ENCODE measurements around the gene GTF2I. TPM values are rescaled to one million over a fixed set of nuclear protein-coding genes. Genes with fewer than 3 reads are reported as not detected.
"Not testable (repeated sequence)": the region's sequence is repeated elsewhere in the genome, so short reads cannot be mapped to it uniquely, and the experiment has no call there.

The GTF2I gene
- total and polyA plus RNA-seq, 4 donors: 196 to 361 (median 271) TPM

- Histone ChIP-seq H3K36me3 (ENCODE audit: control insufficient read depth, insufficient read depth, low read length) (peaks cover 13% of the 10 kb centered on the region), H3K27ac (ENCODE audit: low read depth, low read length) (peak overlapping the region; percentile 98), H3K9me3 (ENCODE audit: control insufficient read depth, insufficient read depth, low read length) (no peaks in the 10 kb centered on the region), H3K4me3 (ENCODE audit: low read depth, low read length) (peak overlapping the region; percentile 83), H3K4me1 (ENCODE audit: control insufficient read depth, insufficient read depth, low read length) (peaks cover 32% of the 10 kb centered on the region), H3K27me3 (ENCODE audit: control insufficient read depth, insufficient read depth, low read length) (no peaks in the 10 kb centered on the region)
- peak in 2 of 6 donors; percentile 17 to 67 for DNase-seq (ENCODE audit: low read depth in 4 of 6, low spot score in 6 of 6)
- WGBS (ENCODE audit: insufficient coverage): 39% methylated on average over 13 of the region's 21 CpGs
Observed at GRCh38 chr7:74655768-74656440, 1.6 kb upstream of the GTF2I start.

GRCh38 chr7:74656441-74656836, 1.1 kb upstream of the GTF2I start:
- peak overlapping the region; percentile 83 for H3K4me3 ChIP-seq (ENCODE audit: low read depth, low read length)
- H3K36me3 ChIP-seq (ENCODE audit: control insufficient read depth, insufficient read depth, low read length): peaks cover 17% of the 10 kb centered on the region
- peak overlapping the region; percentile 98 for H3K27ac ChIP-seq (ENCODE audit: low read depth, low read length)
- H3K9me3 ChIP-seq (ENCODE audit: control insufficient read depth, insufficient read depth, low read length): no peaks in the 10 kb centered on the region
- no peaks in the 10 kb centered on the region for H3K27me3 ChIP-seq (ENCODE audit: control insufficient read depth, insufficient read depth, low read length)
- H3K4me1 ChIP-seq (ENCODE audit: control insufficient read depth, insufficient read depth, low read length): peaks cover 38% of the 10 kb centered on the region
- DNase-seq (ENCODE audit: low read depth in 4 of 6, low spot score in 6 of 6): peak in 5 of 6 donors; percentile 40 to 89 (median 56)
- WGBS (ENCODE audit: insufficient coverage): 0% methylated on average over 3 of the region's 23 CpGs

- no peaks in the 10 kb centered on the region for H3K9me3 ChIP-seq (ENCODE audit: control insufficient read depth, insufficient read depth, low read length)
- peaks cover 42% of the 10 kb centered on the region for H3K4me1 ChIP-seq (ENCODE audit: control insufficient read depth, insufficient read depth, low read length)
- peak; percentile 86 to 100 (median 98) for DNase-seq (ENCODE audit: low read depth in 4 of 6, low spot score in 6 of 6)
- no peaks in the 10 kb centered on the region for H3K27me3 ChIP-seq (ENCODE audit: control insufficient read depth, insufficient read depth, low read length)
- H3K27ac ChIP-seq (ENCODE audit: low read depth, low read length): peak overlapping the region; percentile 98
- H3K36me3 ChIP-seq (ENCODE audit: control insufficient read depth, insufficient read depth, low read length): peaks cover 17% of the 10 kb centered on the region
- peak overlapping the region; percentile 83 for H3K4me3 ChIP-seq (ENCODE audit: low read depth, low read length)
- under 1% methylated on average over 49 of the region's 60 CpGs for WGBS (ENCODE audit: insufficient coverage)
Observed at GRCh38 chr7:74656837-74657691, 454 bp upstream of the GTF2I start.

GRCh38 chr7:74658178-74659004, 873 bp downstream of the GTF2I start:
- H3K4me3 ChIP-seq (ENCODE audit: low read depth, low read length): peak overlapping the region; percentile 83
- H3K9me3 ChIP-seq (ENCODE audit: control insufficient read depth, insufficient read depth, low read length): no peaks in the 10 kb centered on the region
- WGBS (ENCODE audit: insufficient coverage): under 1% methylated on average over 88 of the region's 108 CpGs
- peaks cover 17% of the 10 kb centered on the region for H3K36me3 ChIP-seq (ENCODE audit: control insufficient read depth, insufficient read depth, low read length)
- H3K27ac ChIP-seq (ENCODE audit: low read depth, low read length): peak overlapping the region; percentile 98
- peaks cover 50% of the 10 kb centered on the region for H3K4me1 ChIP-seq (ENCODE audit: control insufficient read depth, insufficient read depth, low read length)
- no peaks in the 10 kb centered on the region for H3K27me3 ChIP-seq (ENCODE audit: control insufficient read depth, insufficient read depth, low read length)
- peak; percentile 63 to 98 (median 88) for DNase-seq (ENCODE audit: low read depth in 4 of 6, low spot score in 6 of 6)

GRCh38 chr7:74660202-74660601, 2.7 kb downstream of the GTF2I start:
- H3K9me3 ChIP-seq (ENCODE audit: control insufficient read depth, insufficient read depth, low read length); H3K27ac ChIP-seq (ENCODE audit: low read depth, low read length); DNase-seq (ENCODE audit: low read depth in 4 of 6, low spot score in 6 of 6); H3K27me3 ChIP-seq (ENCODE audit: control insufficient read depth, insufficient read depth, low read length); H3K4me3 ChIP-seq (ENCODE audit: low read depth, low read length): not testable (repeated sequence)
- Histone ChIP-seq H3K36me3 (ENCODE audit: control insufficient read depth, insufficient read depth, low read length) (peaks cover 22% of the 10 kb centered on the region), H3K4me1 (ENCODE audit: control insufficient read depth, insufficient read depth, low read length) (peaks cover 54% of the 10 kb centered on the region)
- 19% methylated on average over 3 of the region's 18 CpGs for WGBS (ENCODE audit: insufficient coverage)

- Histone ChIP-seq H3K36me3 (ENCODE audit: control insufficient read depth, insufficient read depth, low read length) (peaks cover 31% of the 10 kb centered on the region), H3K4me1 (ENCODE audit: control insufficient read depth, insufficient read depth, low read length) (peaks cover 46% of the 10 kb centered on the region)
- peak in 1 of 6 donors; percentile 39 for DNase-seq (ENCODE audit: low read depth in 4 of 6, low spot score in 6 of 6)
- not testable (repeated sequence) for H3K4me3 ChIP-seq (ENCODE audit: low read depth, low read length); H3K27ac ChIP-seq (ENCODE audit: low read depth, low read length); H3K9me3 ChIP-seq (ENCODE audit: control insufficient read depth, insufficient read depth, low read length); H3K27me3 ChIP-seq (ENCODE audit: control insufficient read depth, insufficient read depth, low read length)
- WGBS (ENCODE audit: insufficient coverage): 80% methylated on average over 7 of the region's 21 CpGs
Observed at GRCh38 chr7:74661836-74662794, 4.6 kb downstream of the GTF2I start.

- Histone ChIP-seq H3K36me3 (ENCODE audit: control insufficient read depth, insufficient read depth, low read length) (peaks cover 23% of the 10 kb centered on the region), H3K9me3 (ENCODE audit: control insufficient read depth, insufficient read depth, low read length) (no peaks in the 10 kb centered on the region), H3K4me3 (ENCODE audit: low read depth, low read length) (no peak overlapping the region), H3K27ac (ENCODE audit: low read depth, low read length) (no peak overlapping the region), H3K4me1 (ENCODE audit: control insufficient read depth, insufficient read depth, low read length) (peaks cover 27% of the 10 kb centered on the region), H3K27me3 (ENCODE audit: control insufficient read depth, insufficient read depth, low read length) (no peaks in the 10 kb centered on the region)
- 94% methylated on average over 6 of the region's 12 CpGs for WGBS (ENCODE audit: insufficient coverage)
- DNase-seq (ENCODE audit: low read depth in 4 of 6, low spot score in 6 of 6): no peak
Observed at GRCh38 chr7:74665296-74665938, 7.9 kb downstream of the GTF2I start.

GRCh38 chr7:74667013-74667412, 9.5 kb downstream of the GTF2I start:
- not testable (repeated sequence) for H3K4me3 ChIP-seq (ENCODE audit: low read depth, low read length); H3K27me3 ChIP-seq (ENCODE audit: control insufficient read depth, insufficient read depth, low read length); DNase-seq (ENCODE audit: low read depth in 4 of 6, low spot score in 6 of 6); H3K27ac ChIP-seq (ENCODE audit: low read depth, low read length); H3K9me3 ChIP-seq (ENCODE audit: control insufficient read depth, insufficient read depth, low read length)
- Histone ChIP-seq H3K4me1 (ENCODE audit: control insufficient read depth, insufficient read depth, low read length) (peaks cover 13% of the 10 kb centered on the region), H3K36me3 (ENCODE audit: control insufficient read depth, insufficient read depth, low read length) (peaks cover 19% of the 10 kb centered on the region)
- WGBS (ENCODE audit: insufficient coverage): 96% methylated on average over 4 of the region's 7 CpGs
